Thymus (tissue), 11 donors: Measurements from ENCODE around the gene PROKR1. TPM values are rescaled to one million over a fixed set of nuclear protein-coding genes. Genes with fewer than 3 reads are reported as not detected.
A peak's percentile ranks its signal among the peaks of the same experiment; 100 is the strongest.

Experiments used
- DNase-seq, 9 donors: peaks; one replicate each; pipeline ENCODE4 v3.0.0-alpha.2; 2013; ENCODE audit warnings: low spot score in 9 of 9, low read depth in 6 of 9, missing footprints in 1 of 9
- H3K27ac ChIP-seq, 2 donors: one replicate each; pipeline ENCODE4 v1.5.1; 2013; ENCODE audit warnings: control low read depth in 1 of 2, low read depth in 1 of 2, low read length in 1 of 2, mild to moderate bottlenecking in 1 of 2, moderate library complexity in 1 of 2
- H3K27me3 ChIP-seq, 2 donors: one replicate each; pipeline ENCODE4 v1.5.1; 2013; ENCODE audit warnings: low read length in 1 of 2; ENCODE audit not compliant: control insufficient read depth in 2 of 2, insufficient read depth in 1 of 2
- H3K36me3 ChIP-seq, 2 donors: one replicate each; pipeline ENCODE4 v1.5.1; 2013; ENCODE audit warnings: low read length in 1 of 2, mild to moderate bottlenecking in 1 of 2, moderate library complexity in 1 of 2; ENCODE audit not compliant: control insufficient read depth in 2 of 2, insufficient read depth in 2 of 2
- H3K4me1 ChIP-seq, 2 donors: one replicate each; pipeline ENCODE4 v1.5.1; 2013; ENCODE audit warnings: low read length in 2 of 2; ENCODE audit not compliant: control insufficient read depth in 2 of 2, insufficient read depth in 2 of 2
- H3K4me3 ChIP-seq, 2 donors: one replicate each; pipeline ENCODE4 v1.5.1; 2013; ENCODE audit warnings: low read length in 2 of 2, control low read depth in 1 of 2, mild to moderate bottlenecking in 1 of 2
- H3K9me3 ChIP-seq, 2 donors: one replicate each; pipeline ENCODE4 v1.5.1; 2013; ENCODE audit warnings: low read length in 1 of 2, mild to moderate bottlenecking in 1 of 2; ENCODE audit not compliant: control insufficient read depth in 2 of 2, insufficient read depth in 1 of 2
- WGBS: extraction: QIAGEN DNeasy Blood & Tissue Kit; methylation state at CpG from one replicate; pipeline ENCODE4 v1.1.7; 2013; 5-methylcytosine and 5-hydroxymethylcytosine counted together
- polyA plus RNA-seq: library from polyadenylated mRNA; stranded (reverse); fragments of 200-250 nt; gene quantifications from one replicate; pipeline ENCODE4 v1.2.3, GENCODE V29; 2013
- total RNA-seq: library from RNA; stranded (reverse); fragments of 120-200 nt; gene quantifications from one replicate; pipeline ENCODE4 v1.2.4, GENCODE V29; 2013
- donor health status: healthy.

The PROKR1 gene
- total and polyA plus RNA-seq, 2 donors: 0.05 to 0.07 TPM

- DNase-seq: no peak
- no peaks in the 10 kb centered on the region for H3K27me3 ChIP-seq
- no peak overlapping the region for H3K4me3 ChIP-seq
- H3K9me3 ChIP-seq: no peaks in the 10 kb centered on the region
- no peaks in the 10 kb centered on the region for H3K36me3 ChIP-seq
- no peak overlapping the region for H3K27ac ChIP-seq
- H3K4me1 ChIP-seq: peaks cover 0 to 4% of the 10 kb centered on the region in 2 donors
- WGBS: 95% methylated on average over 5 of the region's 5 CpGs
These were observed 42.8 kb downstream of the PROKR1 start for GRCh38 chr2:68686178-68686577.

GRCh38 chr2:68687018-68687417 lies 43.6 kb downstream of the PROKR1 start:
- no peaks in the 10 kb centered on the region for H3K27me3 ChIP-seq
- WGBS: 96% methylated on average over 1 of the region's 1 CpG
- peaks cover 0 to 4% of the 10 kb centered on the region in 2 donors for H3K4me1 ChIP-seq
- H3K9me3 ChIP-seq: no peaks in the 10 kb centered on the region
- no peak overlapping the region for H3K27ac ChIP-seq
- no peaks in the 10 kb centered on the region for H3K36me3 ChIP-seq
- H3K4me3 ChIP-seq: no peak overlapping the region
- DNase-seq: no peak

- H3K4me1 ChIP-seq: peaks cover 0 to 4% of the 10 kb centered on the region in 2 donors
- peak in 1 of 9 donors; percentile 20 for DNase-seq
- H3K9me3 ChIP-seq: no peaks in the 10 kb centered on the region
- no peak overlapping the region for H3K4me3 ChIP-seq
- no peak overlapping the region for H3K27ac ChIP-seq
- 35% methylated on average over 7 of the region's 7 CpGs for whole genome bisulfite sequencing
- no peaks in the 10 kb centered on the region for H3K36me3 ChIP-seq
- H3K27me3 ChIP-seq: no peaks in the 10 kb centered on the region
These were observed 46.5 kb downstream of the PROKR1 start for GRCh38 chr2:68689553-68690537.

- WGBS: 96% methylated on average over 3 of the region's 3 CpGs
- H3K9me3 ChIP-seq: no peaks in the 10 kb centered on the region
- no peaks in the 10 kb centered on the region for H3K27me3 ChIP-seq
- H3K36me3 ChIP-seq: no peaks in the 10 kb centered on the region
- peaks cover 0 to 4% of the 10 kb centered on the region in 2 donors for H3K4me1 ChIP-seq
- no peak for DNase-seq
- H3K4me3 ChIP-seq: no peak overlapping the region
- H3K27ac ChIP-seq: no peak overlapping the region
These were observed 47.5 kb downstream of the PROKR1 start for GRCh38 chr2:68690851-68691250.

- no peak overlapping the region for H3K4me3 ChIP-seq
- no peak for DNase-seq
- no peak overlapping the region for H3K27ac ChIP-seq
- no peaks in the 10 kb centered on the region for H3K27me3 ChIP-seq
- no peaks in the 10 kb centered on the region for H3K36me3 ChIP-seq
- 86% methylated on average over 1 of the region's 1 CpG for WGBS
- H3K9me3 ChIP-seq: no peaks in the 10 kb centered on the region
- H3K4me1 ChIP-seq: peaks cover 0 to 4% of the 10 kb centered on the region in 2 donors
These were observed 49.1 kb downstream of the PROKR1 start for GRCh38 chr2:68692511-68692910.

GRCh38 chr2:68693951-68694350 lies 50.6 kb downstream of the PROKR1 start:
- H3K36me3 ChIP-seq: no peaks in the 10 kb centered on the region
- no peak for DNase-seq
- 78% methylated on average over 2 of the region's 2 CpGs for WGBS
- H3K27me3 ChIP-seq: no peaks in the 10 kb centered on the region
- H3K4me1 ChIP-seq: peaks cover 0 to 4% of the 10 kb centered on the region in 2 donors
- H3K4me3 ChIP-seq: no peak overlapping the region
- H3K27ac ChIP-seq: no peak overlapping the region
- H3K9me3 ChIP-seq: no peaks in the 10 kb centered on the region

- Histone ChIP-seq H3K9me3 (no peaks in the 10 kb centered on the region), H3K27me3 (no peaks in the 10 kb centered on the region), H3K4me1 (no peaks in the 10 kb centered on the region), H3K36me3 (no peaks in the 10 kb centered on the region), H3K27ac (no peak overlapping the region), H3K4me3 (no peak overlapping the region)
- 95% methylated on average over 4 of the region's 4 CpGs for WGBS
- DNase-seq: no peak
These were observed 52.6 kb downstream of the PROKR1 start for GRCh38 chr2:68695971-68696370.

GRCh38 chr2:68696554-68696953 lies 53.2 kb downstream of the PROKR1 start:
- H3K4me1 ChIP-seq: no peaks in the 10 kb centered on the region
- H3K27ac ChIP-seq: no peak overlapping the region
- H3K36me3 ChIP-seq: no peaks in the 10 kb centered on the region
- no peak for DNase-seq
- WGBS: 94% methylated on average over 2 of the region's 2 CpGs
- no peak overlapping the region for H3K4me3 ChIP-seq
- H3K27me3 ChIP-seq: no peaks in the 10 kb centered on the region
- H3K9me3 ChIP-seq: no peaks in the 10 kb centered on the region

- no peaks in the 10 kb centered on the region for H3K27me3 ChIP-seq
- 79% methylated on average over 4 of the region's 4 CpGs for WGBS
- no peak for DNase-seq
- no peaks in the 10 kb centered on the region for H3K36me3 ChIP-seq
- no peaks in the 10 kb centered on the region for H3K9me3 ChIP-seq
- no peak overlapping the region for H3K27ac ChIP-seq
- H3K4me1 ChIP-seq: no peaks in the 10 kb centered on the region
- H3K4me3 ChIP-seq: no peak overlapping the region
These were observed 55.4 kb downstream of the PROKR1 start for GRCh38 chr2:68698567-68699377.
